Measurements from ENCODE around the gene ZNF469.

ZNF469 gene

GRCh38 chr16:88430524-88431446 is 48.0 kb downstream of the ZNF469 start:
- DNase-seq, result peak in 2 of 3 experiments; percentile 42 to 46

- DNase-seq, result no peak
These were observed 48.9 kb downstream of the ZNF469 start for GRCh38 chr16:88431651-88432050.

GRCh38 chr16:88432174-88432573 is 49.4 kb downstream of the ZNF469 start:
- DNase-seq, result no peak

Measured in NCI-H1417 (cell line).